Measurements from ENCODE around the gene F5. TPM values are rescaled to one million over a fixed set of nuclear protein-coding genes. Genes with fewer than 3 reads are reported as not detected.

The F5 gene
- total and polyA plus RNA-seq, 9 of the 15 experiments (the other 6 are each of a cell fraction or from before 2014, with no cell fraction given): 0.03 to 0.13 TPM; not detected in 7

GRCh38 chr1:169486281-169487051 lies 99.8 kb downstream of the F5 start (continued):
- peak; percentile 19; the same call in 1 of the 2 replicates for TF ChIP-seq ATF3 (IDR thresholded peaks at IDR 0.05)
- TF ChIP-seq ATF3 (CRISPR knock-in tag; conservative IDR thresholded peaks at IDR 0.05): no peak
- TF ChIP-seq ZNF280A (IDR thresholded peaks at IDR 0.05; ENCODE audit: low read depth, partially characterized antibody): no peak
- no peak for TF ChIP-seq ZBTB5 (IDR thresholded peaks at IDR 0.05)
- no peak for TF ChIP-seq ATF1 (CRISPR knock-in tag; IDR thresholded peaks at IDR 0.05)
- TF ChIP-seq ATF1 (tag; IDR thresholded peaks at IDR 0.05): peak; percentile 91
- TF ChIP-seq ERF (CRISPR knock-in tag; IDR thresholded peaks at IDR 0.05): no peak
- peak; percentile 77 for TF ChIP-seq ETV1 (tag; conservative IDR thresholded peaks at IDR 0.05; ENCODE audit: low read depth)
- no peak for TF ChIP-seq NR2C2 (CRISPR knock-in tag; IDR thresholded peaks at IDR 0.05)
- TF ChIP-seq NR2C2 (tag; IDR thresholded peaks at IDR 0.05): peak; percentile 11; the same call in 1 of the 2 replicates
- 0 out of 2 replicates have a peak, but pooled peaks have one; percentile 2 for TF ChIP-seq ZBED1 (IDR thresholded peaks at IDR 0.05)
- TF ChIP-seq NFE2 (IDR thresholded peaks at IDR 0.05; ENCODE audit: low read depth): peak; percentile 40; the same call in 1 of the 2 replicates
- no peak for TF ChIP-seq PHF21A (IDR thresholded peaks at IDR 0.05; ENCODE audit: borderline replicate concordance, low read depth)
- TF ChIP-seq PBX2 (CRISPR knock-in tag; IDR thresholded peaks at IDR 0.05; ENCODE audit: low read depth): no peak
- 0 out of 2 replicates have a peak, but pooled peaks have one; percentile 24 for TF ChIP-seq PBX2 (tag; conservative IDR thresholded peaks at IDR 0.05; ENCODE audit: low read depth)
- TF ChIP-seq ZC3H4 (CRISPR knock-in tag; IDR thresholded peaks at IDR 0.05; ENCODE audit: borderline replicate concordance): peak; percentile 43; the same call in 1 of the 2 replicates
- peak; percentile 66 for TF ChIP-seq TEAD2 (tag; IDR thresholded peaks at IDR 0.05)
- no peak for TF ChIP-seq ZNF280B (CRISPR knock-in tag; IDR thresholded peaks at IDR 0.05)
- TF ChIP-seq ZZZ3 (IDR thresholded peaks at IDR 0.05): no peak
- no peak for TF ChIP-seq MXI1 (IDR thresholded peaks at IDR 0.05; ENCODE audit: low read depth, low read length)
